ENCODE results near the gene SMIM13.
"Not testable (repeated sequence)": the region's sequence is repeated elsewhere in the genome, so short reads cannot be mapped to it uniquely, and the experiment has no call there.

SMIM13 gene

DNA sequence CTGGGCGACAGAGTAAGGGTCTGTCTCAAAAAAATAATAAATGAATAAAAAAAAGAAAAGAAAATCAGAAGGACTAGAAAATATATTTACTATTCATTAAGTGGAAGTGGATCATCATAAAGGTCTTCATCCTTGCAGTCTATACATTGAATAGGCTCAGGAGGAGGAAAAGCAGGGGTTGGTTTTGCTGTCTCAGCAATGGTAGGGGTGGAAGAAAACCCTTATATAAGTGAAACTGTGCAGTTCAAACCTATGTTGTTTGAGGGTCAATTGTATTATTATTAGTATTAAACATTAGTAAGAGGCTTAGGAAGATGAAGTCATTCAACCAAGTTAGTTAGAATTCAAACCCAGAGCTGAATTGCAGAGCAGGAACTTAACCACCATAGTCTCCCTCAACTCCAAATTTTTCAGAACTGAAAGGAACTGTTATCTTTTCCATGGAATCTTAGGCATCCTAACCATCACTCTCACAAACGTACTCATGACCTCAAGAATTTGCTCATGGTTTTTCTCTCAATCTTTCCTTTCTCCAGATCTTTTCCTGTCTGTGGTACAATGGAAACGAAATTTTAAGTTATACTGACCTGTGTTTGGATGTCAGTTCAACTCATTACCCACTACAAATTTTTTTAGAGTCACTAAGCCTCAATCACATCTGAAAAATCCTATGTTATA is 7.7 kb upstream of the SMIM13 start:
- no peak for DNase-seq

DNA sequence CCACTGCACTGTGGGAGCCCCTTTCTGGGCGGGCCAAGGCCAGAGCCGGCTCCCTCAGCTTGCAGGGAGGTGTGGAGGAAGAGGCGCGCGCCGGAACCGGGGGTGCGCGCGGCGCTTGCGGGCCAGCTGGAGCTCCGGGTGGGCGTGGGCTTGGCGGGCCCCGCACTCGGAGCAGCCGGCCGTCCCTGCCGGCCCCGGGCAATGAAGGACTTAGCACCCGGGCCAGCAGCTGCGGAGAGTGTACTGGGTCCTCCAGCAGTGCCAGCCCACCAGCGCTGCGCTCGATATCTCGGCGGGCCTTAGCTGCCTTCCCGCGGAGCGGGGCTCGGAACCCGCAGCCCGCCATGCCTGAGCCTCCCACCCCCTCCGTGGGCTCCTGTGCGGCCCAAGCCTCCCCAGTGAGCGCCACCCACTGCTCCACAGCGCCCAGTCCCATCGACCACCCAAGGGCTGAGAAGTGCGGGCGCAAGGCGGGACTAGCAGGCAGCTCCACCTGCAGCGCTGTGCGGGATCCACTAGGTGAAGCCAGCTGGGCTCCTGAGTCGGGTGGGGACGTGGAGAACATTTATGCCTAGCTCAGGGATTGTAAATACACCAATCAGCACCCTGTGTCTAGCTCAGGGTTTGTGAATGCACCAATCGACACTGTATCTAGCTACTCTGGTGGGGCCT is 6.4 kb upstream of the SMIM13 start:
- DNase-seq = not testable (repeated sequence)

DNA sequence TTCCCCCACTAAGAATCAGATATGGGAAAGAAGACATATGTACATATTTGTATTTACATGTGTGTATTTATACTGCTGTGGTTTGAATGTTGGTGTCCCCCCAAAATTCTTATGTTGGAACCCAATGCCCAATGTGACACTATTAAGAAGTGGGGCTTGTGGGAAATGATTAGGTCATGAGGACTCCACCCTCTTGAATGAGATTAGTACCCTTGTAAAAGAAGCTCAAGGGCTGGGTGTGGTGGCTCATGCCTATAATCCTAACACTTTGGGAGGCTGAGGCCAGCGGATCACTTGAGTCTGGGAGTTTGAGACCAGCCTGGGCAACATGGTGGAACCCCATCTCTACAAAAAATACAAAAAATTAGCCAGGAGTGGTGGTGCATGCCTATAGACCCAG is 3.9 kb upstream of the SMIM13 start:
- DNase-seq = no peak

DNA sequence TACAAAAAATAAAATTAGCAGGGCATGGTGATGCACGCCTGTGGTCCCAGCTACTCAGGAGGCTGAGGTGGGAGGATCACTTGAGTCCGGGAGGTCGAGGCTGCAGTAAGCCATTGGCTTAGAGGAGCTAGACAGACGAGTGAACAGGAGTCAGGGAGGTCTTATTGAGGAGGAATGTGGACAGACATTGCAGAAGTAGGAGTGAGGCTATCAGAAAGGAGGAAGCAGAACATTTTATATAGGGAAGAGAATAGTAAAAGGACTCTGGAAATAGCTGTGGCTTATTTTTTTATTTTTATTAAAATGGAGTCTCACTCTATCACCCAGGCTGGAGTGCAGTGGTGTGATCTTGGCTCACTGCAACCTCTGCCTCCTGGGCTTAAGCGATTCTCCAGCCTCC is 2.5 kb upstream of the SMIM13 start:
- not testable (repeated sequence) for DNase-seq

DNA sequence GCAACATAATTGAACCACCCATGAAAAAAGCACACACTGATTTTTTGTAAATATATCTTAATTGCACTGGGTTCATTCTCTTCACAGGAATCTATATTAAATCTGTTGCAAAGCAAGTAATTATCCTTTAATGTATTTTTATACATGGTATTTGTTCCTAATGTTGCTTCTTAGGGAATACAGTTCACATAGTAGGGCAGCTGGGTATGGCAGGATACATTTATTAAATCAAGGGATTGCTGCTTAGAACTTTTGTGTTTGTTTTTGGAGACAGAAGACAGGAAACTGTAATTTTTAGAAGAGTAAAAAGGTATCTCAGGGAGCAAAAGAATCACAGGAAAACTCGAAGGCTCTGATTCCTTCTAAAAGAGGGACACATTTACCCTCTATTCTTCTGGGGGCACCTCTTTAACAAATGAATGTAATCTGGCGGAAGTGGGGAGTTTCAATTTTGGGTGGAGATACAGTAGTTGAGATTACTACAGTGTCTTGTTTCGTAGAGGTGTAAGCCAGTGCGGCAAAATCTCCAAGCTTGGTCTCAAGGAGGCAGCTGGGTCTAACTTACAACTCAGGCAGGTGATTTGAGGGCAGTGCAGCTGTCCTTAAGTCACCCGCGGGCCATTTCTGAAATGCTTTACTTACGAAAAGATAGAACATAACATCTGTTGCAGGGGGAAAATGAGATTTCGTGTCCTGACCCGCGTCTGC is 812 bp upstream of the SMIM13 start:
- peak; percentile 84 for DNase-seq

DNA sequence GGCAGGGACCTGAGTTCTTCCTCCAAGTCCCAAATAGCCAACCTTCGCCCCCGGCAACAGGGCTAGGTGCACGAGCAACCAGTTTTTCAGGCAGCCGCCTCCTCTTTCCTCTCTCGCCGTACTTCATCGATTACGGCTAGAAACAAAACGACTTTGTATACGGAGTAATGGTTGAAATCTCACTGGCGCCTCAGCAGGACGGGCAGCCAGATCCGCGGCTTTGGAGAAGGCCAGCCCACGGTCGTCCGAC is 333 bp upstream of the SMIM13 start:
- DNase-seq = no peak

DNA sequence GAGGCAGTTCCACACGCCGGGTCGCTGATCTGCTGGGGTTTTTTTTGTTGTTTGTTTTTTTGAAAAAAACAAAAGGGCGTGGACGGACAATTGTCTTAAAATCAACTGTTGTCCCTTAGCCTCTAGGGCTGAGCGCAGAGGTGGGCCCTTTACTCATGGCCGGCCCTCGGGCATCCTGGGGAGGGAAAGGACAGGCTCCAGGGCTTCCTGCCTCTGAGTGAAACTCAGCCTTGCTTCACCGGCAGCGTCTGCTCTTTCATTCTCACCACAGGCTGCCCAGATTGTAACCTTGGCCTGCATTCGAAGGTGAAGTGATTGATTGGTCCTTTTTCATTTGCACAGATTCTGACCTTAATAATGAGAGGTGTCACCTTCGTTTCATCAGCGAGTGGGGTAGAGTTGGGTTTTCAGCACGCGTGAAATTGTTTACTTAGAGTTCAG is 797 bp downstream of the SMIM13 start:
- DNase-seq = peak; percentile 83

DNA sequence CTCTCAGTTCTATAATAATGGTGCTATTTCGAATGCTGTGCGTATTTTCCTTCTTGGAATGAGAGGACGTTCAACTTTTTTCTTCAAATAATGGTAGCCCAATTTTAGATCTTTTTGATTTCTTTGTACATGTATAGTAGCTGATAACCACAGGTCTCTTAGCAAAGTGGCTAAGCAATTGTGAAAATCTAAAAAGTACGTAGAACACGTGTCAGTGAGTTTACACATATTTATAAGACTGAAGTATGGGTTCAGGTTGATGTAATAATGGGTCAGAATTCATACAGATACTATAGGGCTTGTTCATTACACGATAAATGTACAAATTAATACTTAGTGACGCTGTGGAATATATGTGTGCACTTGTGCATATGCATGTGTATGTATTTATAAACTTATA is 1.3 kb downstream of the SMIM13 start:
- DNase-seq = no peak

DNA sequence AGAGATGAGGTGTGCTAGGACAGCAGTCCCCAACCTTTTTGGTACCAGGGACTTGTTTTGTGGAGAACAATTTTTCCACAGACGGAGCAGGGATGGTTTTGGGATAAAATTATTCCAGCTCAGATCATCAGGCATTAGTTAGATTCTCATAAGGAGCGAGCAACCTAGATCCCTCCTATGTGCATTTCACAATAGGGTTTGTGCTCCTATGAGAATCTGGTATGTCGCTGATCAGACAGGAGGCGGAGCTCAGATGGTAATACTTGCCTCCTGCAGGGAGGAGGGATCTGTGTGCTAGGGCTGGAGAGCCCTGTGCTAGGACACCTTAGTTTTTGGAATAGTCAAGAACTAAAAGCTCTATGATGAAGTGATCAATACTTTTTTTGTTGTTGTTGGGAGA is 2.5 kb downstream of the SMIM13 start:
- peak; percentile 65 for DNase-seq

DNA sequence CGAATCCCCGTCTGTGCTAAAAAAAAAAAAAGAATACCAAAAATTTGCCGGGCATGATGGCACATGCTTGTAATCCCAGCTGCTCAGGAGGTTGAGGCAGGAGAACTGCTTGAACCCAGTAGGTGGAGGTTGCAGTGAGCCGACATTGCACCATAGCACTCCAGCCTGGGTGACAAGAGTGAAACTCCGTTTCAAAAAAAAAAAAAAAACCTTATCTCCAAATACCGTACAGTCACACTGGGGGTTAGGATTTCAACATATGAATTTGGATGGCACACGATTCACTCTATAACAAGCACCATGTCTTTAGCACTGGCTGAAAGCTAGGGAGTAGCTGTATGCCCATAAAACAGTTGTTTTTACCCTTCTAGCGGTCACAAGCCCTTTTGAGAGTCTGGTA is 3.8 kb downstream of the SMIM13 start:
- DNase-seq = no peak

DNA sequence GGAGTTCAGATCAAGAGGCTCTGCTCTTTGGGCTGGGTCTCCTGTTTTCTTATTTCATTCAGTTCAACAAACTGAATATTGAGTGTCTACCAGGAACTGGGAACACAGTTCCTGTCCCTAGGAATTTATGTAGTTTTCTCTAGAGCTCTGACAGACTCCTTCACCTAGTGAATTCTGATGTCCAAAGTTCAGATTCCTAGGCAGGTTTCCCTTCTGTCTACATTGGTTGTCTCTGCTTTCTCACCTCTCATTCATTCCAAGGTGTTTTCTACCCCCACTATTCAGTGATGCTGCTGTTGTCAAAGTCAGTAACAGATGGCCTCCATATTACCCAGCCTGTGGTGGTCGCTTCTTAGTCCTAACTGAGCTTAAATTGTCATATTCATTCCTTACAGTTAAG is 4.4 kb downstream of the SMIM13 start:
- DNase-seq = no peak

DNA sequence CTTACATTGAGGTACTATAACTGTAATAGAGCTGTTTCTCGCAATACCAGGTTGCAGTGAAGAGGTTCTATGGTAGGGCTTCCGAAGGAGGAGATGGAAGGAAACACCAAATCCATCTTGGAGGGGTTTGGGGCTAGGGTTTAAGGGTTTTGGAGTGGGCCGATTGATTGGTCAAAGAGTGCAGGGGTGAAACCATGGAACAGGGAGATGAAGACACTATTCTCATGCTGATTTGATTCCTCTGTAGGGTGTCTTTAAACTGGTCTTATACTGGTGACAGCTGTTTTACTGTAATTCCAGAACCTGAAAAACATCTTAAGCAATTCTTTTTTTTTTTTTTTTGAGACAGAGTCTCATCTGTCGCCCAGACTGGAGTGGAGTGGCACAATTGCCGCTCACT is 7.8 kb downstream of the SMIM13 start:
- no peak for DNase-seq

DNA sequence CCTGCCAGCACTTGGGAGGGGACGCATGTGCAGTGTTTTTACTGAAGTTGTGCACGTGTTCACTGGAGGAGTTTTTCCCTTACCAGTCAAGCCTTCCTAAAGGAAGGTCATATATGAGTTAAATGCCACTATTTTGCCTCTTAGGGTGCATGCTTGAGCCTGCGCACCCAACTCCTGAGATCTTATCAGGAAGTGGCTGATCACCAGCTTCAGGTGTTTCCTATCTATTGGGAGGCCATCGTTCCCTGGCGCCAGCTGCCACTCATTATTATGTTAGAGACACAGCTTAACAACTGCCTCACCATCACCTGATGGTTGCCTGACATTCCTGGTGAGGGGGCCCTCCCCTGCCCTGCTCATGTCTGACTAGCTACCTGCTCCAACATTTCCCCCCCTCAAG is 9.4 kb downstream of the SMIM13 start:
- DNase-seq = no peak

DNA sequence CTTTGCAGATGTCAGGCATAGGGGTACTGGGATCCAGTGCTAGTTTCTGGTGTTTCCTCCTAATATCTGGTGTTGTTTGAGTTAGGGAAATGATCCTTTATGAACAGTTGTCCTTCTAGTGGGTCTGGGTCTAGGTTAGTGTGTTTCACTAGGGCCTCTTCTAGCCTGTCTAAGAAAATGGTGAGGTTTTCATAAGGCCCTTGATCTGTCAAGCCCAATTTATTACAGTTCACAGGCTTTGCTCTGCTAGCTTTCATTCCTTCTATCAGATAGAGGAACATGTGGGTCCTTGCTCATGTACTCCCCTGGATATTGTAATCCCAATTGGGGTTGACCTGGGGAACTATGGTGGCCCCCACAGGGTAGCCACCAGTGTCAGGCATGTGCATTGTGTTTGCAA is 15.1 kb downstream of the SMIM13 start:
- no peak for DNase-seq

DNA sequence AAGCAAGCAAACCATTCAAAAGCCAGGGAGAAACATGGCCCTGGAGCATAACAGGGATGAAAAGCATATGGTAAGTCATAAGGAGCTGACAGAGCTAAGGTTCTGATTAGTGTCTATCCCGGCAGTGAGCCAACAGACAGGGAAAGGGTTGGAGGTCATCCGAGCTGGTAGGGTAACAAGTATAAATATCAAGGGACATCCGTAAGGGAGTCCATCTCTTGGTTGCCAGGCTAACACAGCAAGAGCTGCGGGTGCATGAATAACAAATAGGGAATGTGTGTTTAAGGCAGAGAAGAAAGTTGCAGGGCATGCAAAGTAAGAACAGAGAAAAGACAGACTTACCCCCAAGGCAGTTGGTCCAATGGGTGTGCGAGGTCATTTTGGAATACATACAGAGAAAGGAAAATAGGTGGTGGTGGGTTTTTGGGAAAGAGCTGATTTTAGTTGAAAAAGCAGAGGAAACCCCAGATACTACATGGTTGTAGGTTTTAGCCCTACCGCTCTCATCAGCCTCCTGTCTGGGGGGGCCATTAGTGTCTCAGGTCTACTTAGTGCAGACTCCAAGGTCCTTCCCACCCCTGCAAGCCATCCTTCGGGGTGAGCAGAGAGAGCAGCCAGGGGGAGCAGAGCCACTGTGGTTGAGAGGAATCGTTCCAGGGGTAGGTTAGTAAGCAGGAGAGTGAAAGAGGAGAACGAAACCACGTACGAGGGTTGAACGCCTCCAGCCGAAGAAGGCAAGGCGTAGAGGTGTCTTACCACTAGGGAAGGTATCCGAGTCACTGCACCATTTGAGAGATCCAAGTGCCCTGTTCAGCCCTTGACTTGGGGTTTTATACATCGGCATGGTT is 17.5 kb downstream of the SMIM13 start, which contains the start of gene ERVFRD-1:
Gene ERVFRD-1 (minus strand): TSS at position 805 of the 848 bp plus-strand sequence. CDS start 6,415 bp downstream, outside the sequence.
- DNase-seq = no peak

DNA sequence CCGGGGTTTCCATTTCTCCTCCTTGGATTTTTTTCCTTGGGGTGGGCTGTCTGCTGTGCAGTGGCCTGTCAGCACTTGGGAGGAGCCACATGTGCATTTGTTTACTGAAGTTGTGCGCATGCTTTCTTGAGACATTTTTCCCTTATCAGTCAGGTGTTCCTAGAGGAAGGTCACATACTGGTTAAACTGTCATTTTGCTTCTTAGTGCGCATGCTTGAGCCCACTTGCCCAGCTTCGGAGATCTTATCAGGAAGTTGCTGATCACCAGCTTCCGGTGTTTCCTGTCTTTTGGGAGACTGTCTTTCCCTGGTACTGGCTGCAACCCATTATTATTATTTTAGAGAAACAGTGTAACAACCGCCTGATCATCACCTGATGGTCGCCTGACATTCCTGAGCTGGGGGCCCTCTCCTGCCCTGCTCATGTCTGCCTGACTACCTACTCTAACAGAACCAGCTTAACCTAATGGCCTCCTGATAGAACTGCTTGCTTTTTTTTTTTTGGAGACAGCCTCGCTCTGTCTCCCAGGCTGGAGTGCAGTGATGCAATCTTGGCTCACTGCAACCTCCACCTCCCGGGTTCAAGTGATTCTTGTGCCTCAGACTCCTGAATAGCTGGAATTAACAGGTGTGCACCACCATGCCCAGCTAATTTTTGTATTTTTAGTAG is 18.3 kb downstream of the SMIM13 start:
- DNase-seq = no peak

DNA sequence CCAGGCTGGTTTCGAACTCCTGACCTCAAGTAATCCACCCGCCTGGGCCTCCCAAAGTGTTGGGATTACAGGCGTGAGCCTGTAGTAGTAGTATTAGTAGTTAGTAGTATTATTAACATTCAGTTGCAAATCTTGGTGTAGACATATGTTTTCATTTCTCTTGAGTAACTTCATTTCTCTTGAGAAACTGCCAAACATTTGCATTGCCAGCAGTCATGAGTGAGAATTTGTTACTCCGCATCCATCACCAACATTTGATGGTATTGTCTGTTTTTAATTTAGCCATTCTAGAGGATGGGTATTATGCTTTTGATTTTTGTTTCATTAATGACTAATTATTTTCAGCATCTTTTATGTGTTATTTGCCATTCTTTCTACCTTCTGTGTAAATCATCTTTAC is 19.4 kb downstream of the SMIM13 start:
- no peak for DNase-seq

DNA sequence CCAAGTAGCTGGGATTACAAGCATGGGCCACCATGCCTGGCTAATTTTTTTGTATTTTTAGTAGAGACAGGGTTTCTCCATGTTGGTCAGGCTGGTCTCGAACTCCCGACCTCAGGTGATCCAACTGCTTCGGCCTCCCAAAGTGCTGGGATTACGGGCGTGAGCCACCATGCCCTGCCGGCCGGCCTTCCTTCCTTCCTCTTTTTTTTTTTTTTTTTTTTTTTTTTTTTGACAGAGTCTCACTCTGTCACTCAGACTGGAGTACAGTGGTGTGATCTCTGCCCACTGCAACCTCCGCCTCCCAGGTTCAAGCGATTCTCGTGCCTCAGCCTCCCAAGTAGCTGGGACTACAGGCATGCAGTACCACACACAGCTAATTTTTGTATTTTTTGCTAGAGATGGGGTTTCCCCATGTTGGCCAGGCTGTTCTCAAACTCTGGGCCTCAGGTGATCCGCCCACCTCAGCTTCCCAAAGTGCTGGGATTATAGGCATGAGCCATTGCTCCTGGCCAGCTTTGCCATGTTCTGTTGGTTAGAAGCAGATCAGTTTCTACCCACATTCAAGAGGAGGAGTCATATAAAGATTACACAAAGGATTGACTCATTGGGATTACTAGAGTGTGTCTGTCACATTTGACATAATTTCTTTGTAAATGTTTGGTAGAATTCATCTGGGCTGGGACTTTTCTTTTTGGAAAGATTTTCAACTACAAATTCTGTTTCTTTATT is 22.3 kb downstream of the SMIM13 start:
- not testable (repeated sequence) for DNase-seq

DNA sequence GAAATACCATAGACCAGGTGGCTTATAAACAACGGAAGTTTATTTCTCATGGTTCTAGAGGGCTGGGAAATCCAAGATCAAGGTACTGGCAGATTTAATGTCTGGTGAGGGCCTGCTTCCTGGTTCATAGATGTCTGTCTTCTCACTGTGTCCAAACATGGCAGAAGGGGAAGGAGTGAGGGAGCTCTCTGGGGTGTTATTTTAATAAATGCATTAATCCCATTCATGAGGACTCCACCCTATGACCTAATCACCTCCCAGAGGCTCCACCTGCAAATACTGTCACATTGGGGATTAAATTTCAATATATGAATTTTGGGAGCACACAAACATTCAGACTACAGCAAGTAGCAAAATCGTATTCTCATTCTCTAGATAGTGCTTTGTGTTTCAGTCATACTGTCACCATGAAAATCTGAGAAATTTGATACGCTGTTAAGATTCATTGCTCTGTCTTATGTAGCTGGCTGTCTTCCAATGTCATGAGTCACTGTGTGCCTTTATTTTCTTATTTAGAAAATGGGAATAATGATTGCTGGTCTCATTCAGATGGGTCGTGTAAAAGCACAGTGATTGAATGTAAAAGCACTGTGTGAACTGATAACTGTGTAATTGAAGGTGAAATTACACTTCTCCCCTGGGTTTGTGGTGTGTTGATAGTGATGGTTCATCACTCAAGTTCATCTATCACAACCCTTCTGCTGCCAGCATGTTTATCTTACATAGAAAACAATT is 26.8 kb downstream of the SMIM13 start:
- peak; percentile 84 for DNase-seq

DNA sequence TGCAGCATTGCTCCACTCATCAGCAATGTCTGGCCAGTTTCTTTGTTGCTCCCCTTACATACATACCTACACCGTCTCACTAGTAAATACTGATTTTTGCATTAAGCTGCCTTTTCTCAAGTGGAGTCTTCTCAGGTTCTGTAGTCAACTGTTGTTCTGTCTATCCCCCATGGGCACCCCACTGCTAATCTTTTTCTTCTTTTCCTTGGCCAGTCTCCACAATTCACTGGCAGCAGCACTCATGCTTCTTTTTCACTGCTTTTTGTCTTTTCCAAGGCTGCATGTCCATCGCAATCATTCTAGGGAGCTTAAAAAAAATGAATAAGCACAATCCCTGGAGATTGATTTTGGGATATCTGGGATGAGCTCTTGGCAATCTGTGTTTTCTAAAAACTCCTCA is 28.2 kb downstream of the SMIM13 start:
- no peak for DNase-seq

DNA sequence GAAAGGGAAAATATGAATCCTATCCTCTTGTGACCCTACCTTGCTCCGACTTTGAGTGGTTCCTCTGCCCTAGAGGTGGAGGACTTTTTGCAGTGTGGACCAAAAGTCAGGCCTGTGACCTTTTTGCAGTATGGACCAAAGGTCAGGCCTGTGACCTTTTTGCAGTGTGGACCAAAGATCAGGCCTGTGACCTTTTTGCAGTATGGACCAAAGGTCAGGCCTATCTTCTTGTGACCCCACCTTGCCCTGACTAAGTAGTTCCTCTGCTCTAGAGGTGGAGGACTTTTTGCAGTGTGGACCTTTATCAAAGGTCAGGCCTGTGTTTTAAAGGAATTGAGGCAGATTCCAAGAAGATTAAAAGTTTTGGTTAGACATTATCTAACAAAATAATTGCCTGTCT is 28.7 kb downstream of the SMIM13 start:
- no peak for DNase-seq

Data from NCI-H69 (cell line).